GM19023 (cell line): ENCODE data around the gene JADE1.

Source experiments
- ATAC-seq: cut with Tn5 transposase; IDR thresholded peaks from one replicate; pipeline ENCODE4 v1.9.1; 2021; ENCODE audit warnings: mild to moderate bottlenecking, moderate library complexity; ENCODE audit not compliant: unreplicated experiment

The JADE1 gene

DNA sequence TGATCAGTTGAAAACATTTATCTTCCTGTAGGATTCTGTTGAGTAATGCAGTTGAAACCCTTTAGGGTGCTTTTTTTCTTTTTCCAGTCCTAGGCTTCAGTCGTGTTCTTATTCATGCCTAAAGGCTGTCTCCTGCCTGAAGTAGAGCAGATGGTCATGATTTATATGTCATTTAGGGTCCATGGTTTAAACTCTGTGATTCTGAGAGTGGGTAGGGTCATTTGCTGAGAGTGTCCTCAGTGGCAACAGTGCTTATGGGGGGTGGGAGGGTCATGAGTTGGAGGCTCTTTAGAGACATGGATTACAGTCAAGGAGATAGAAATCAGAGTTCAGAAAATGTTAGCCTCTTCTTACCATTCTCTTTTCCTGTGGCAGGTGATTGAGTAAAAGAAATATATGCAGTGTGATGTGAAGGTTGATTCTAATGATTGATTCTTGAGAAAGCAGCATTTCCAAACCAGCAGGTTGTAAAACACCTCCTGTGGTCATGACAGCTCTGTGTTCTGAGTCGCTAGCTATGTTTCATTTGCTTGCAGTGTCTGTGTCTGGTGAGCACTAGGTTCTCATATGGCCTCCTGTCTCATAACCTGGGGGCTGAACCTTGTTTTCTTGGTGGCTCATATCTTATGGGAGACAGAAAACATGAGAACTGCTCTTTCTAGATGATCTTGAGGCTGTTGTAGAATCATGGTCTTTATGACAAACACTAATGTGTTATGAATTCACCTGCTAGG lies 60.4 kb downstream of the JADE1 start:
- no peak for ATAC-seq

DNA sequence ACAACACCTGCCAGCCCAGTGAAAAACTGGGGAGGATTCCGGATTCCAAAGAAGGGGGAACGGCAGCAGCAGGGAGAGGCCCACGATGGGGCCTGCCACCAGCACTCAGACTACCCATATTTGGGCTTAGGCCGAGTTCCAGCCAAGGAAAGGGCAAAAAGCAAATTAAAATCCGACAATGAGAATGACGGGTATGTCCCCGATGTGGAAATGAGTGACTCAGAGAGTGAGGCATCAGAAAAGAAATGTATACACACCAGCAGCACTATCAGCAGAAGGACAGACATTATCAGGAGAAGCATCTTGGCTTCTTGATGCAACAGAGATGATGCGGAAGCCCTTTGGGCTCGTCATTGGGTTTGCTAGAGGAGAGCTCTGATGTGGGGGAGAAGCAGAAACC lies 62.4 kb downstream of the JADE1 start:
- no peak for ATAC-seq

DNA sequence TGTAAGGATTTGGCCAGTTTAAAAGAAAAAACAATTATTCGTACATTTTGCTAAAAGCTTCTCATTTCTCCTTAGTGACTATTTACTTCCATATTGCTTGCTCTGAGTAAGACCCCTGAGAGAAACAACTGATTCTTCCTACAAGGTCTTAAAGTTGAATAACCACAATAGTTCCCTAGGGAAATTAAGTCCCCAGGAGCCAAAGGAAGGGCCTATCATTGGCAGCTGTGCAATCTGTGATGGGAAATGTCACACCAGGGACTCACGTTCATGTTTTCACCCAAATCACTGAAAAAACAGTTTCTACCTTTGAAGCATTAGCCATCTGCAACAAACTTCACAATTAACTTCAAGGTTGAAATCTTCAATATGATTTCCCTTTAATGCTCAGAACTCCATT lies 66.7 kb downstream of the JADE1 start:
- ATAC-seq: no peak

DNA sequence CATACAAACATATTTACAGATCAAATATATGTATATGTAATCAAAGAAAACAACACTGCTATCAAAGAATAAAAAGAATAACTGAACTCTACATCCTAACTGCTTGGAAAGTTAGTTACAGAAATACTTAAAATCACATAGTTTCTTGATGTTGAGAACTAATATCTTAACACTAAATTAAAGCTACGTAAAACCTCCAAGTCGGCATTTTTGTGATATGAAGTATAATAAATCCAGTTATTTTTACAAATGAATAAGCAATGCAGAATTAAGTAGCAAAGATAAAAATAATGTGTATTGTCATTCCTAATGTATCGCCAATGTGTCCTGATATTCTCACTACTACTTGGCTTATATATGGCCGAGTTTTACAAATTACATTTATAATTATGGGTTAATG lies 68.4 kb downstream of the JADE1 start:
- ATAC-seq: no peak

DNA sequence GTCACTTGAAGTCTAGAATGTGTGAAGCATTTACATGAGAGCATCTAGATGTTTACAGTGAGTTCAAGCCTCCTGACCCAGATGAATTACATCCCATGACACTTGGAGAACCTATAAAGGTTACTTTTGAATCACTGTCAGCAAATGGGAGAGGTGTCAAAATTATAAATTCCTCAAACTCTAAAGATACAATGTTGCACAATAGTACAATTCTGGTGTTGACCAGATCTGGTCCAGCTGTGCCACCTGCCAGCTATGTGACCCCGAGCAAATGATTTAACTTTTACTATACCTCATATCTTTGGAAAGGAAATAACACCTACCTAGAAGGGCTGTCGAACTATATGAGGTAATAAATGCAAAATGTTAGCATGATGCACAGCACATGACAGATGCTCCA lies 69.8 kb downstream of the JADE1 start:
- ATAC-seq: no peak

DNA sequence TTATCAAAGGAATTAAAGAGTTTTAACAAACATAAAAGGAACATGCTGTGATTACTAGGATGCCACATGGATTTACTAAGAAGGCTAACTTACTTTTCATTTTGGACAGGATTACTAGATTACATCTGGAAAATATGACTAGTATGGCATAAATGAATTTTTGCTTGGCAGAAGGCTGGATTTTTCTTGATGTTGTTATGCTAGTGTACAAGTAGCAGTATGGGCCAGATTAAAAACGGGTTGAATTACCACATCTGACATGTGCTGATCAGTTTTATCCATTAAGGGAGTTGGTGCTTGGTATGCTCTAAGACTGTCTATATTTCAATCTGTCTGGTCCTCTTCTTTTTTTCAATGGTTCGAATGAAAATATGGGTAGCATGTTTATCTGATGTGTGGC lies 70.5 kb downstream of the JADE1 start:
- no peak for ATAC-seq

DNA sequence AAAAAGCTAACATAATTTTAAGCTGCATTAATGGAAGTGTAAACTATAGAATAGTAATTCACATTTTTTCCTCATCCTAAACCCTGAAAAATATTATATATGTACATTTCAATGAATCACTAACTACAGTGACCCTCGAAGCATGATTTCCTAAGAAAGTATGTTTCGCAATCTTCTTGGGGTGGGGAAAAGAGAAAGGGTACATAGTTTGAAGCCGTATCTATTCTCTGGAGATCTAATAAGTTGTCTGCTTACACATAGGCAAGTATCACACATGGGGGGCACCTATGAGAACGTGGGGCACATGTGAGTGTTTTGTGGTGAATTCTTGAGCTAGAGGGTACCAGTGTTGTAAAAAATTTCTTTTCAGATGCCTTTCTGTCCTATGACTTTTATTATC lies 71.2 kb downstream of the JADE1 start:
- no peak for ATAC-seq

DNA sequence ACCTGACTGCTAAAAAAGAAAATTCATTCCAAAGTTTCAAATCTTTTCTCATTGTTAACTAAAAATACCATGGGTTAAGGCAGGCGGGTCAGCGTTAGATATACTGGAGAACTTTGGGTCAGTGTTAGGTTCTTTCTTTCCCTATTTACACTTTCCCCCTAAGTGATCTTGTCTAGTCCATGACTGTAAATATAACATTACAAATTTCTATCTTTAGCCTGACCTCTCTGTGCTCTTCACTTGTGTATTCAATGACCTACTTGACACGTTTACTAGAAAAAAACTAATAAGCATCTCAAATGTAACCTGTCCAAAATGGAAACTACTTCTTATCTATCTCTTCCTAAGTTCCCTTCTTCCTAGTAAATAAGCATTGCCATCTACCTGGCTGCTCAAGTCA lies 95.3 kb downstream of the JADE1 start:
- ATAC-seq: no peak

DNA sequence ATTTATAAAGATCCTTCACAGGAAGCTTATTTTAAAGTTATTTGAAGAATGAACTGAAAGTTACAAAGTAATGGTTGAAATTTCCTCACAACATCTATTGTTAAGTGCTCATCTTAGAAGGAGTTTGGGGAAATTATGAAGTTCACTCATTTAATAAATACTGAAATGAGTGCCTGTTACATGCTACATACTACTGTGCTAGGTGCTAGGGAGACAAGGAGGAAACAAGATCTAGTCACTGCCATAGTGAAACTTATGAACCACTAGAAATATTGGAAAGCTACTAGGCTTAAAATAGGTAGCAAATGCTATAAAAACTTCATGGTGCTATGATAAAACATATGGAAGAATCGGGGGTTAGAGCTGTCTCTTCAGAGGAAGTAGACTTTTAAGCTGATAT lies 97.1 kb downstream of the JADE1 start:
- no peak for ATAC-seq

DNA sequence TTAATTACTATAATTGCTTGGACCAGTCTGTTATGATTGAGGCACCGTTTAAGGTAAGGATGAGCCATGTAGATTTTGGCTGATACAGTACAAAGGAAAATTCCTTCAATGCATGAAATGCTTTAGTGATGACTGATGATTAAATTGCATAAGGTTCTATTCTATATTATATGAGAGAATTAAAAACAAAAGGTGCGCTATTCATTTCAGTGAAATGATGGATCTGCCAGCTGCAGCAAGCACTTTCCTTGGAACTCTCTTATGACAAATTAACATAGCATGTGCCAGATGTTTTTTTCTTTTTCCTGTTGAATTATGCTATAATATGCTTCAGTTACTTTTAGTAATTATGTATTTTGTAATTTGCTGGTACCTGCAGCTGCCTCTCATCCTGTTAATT lies 98.5 kb downstream of the JADE1 start:
- no peak for ATAC-seq

DNA sequence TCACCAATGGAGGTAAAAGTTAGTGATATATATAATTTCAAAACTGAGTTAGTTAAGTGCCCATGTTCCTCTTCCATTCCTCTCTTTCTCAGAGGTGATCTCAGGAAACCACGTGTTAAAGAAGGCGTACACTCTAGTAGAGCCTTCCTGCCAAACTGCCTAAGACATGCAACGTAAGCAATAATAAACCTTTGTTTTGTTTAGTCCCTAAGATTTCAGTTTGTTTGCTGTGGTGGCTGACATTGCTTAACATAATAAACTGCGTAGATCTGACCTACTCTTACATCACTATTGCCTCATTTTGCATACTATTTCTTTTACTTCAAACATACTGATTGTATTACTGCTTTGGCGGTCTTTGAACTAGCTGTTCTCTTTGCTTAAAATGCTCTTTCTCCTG lies 99.2 kb downstream of the JADE1 start:
- ATAC-seq: no peak

DNA sequence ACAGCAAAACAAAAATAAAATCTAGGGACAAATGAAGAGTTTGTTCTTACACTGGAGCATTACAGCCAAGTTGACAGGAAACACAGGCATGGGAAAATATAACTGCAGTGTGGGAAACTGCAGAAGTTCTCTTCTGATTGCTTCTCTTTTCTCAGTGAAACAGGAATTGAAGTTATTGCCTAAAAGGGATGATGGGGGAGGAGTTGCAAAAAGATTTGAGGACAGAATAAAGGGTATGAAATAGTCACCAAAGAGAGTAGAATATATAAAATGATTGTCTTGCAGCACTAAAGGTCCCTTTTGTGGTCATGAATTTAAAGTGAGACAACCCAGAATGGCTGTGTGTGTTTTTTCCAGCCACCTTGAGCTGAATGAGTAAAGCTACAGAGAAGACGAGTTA lies 103.7 kb downstream of the JADE1 start:
- ATAC-seq: no peak

DNA sequence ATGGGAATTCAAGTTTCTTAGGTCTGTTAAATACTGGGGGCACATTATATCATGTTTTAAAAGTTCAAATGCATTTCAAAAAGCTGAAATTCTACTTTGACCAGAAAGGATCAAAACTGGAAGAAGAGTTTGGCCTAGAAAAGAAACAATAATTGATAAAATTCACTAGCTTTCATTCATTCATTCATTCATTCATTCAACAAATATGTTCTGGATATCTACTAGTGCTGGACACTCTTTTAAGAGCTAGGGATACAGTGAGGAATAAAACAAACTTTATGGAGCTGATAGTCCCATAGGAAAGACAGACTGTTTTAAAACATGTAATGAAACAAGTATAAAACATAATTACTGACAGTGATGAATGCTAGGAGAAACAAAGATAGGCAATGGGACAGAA lies 106.0 kb downstream of the JADE1 start:
- no peak for ATAC-seq

DNA sequence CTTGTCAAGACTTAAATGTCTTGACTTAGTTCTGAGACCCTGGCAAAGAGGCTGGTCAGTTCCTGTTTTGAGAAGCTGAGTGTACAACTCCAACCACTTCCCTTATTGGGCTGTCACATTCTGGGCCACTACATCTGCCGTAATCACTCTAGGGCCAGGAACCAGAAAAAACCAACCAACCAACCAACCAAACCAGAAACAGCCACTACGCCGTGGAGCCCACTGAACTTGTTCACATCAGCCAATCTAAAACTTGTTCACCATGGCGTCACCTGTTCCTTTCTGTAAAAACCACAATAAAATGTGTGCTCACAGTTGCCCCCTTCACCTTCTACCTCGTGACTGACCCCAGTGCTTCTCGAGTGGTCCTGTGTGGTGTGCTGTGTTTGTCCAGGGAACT lies 107.3 kb downstream of the JADE1 start:
- ATAC-seq: peak; percentile 86

DNA sequence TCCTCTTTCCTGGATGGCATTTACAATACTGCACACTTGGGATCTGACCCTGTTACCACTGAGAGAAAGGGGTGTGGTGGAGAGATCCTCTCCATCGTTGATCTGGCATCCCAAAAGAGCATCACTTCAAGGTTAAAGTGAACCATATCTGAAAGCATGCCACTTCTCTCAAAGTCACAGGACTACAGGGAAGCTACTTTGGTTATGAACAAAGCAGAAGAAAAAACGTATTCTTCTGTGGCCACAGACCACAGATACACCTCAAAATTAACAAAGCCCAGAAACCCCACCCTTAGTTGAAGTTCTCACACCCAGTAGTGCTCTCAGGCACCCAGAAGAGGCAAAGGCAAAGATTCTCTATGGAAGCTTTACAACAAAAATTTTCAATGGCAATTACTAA lies 108.3 kb downstream of the JADE1 start:
- ATAC-seq: peak; percentile 58

DNA sequence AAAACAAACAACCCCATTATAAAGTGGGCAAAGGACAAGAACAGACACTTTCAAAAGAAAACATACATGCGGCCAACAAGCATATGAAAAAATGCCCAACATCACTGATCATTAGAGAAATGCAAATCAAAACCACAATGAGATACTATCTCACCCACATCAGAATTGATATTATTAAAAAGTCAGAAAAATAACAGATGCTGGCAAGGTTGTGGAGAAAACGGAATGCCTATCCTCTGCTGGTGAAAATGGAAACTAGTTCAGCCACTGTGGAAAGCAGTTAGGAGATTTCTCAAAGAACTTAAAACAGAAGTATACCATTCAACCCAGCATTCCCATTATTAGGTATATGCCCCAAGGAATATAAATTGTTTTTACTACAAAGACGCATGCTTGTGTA lies 112.5 kb downstream of the JADE1 start:
- no peak for ATAC-seq
